HG02759 (cell line): ENCODE results near the gene WBP2NL.
"Not testable (repeated sequence)": the region's sequence is repeated elsewhere in the genome, so short reads cannot be mapped to it uniquely, and the experiment has no call there.

Source experiments
- ATAC-seq: cut with Tn5 transposase; IDR thresholded peaks from one replicate; pipeline ENCODE4 v1.9.1; 2021; ENCODE audit warnings: mild to moderate bottlenecking, moderate library complexity; ENCODE audit not compliant: unreplicated experiment

The WBP2NL gene, protein sequence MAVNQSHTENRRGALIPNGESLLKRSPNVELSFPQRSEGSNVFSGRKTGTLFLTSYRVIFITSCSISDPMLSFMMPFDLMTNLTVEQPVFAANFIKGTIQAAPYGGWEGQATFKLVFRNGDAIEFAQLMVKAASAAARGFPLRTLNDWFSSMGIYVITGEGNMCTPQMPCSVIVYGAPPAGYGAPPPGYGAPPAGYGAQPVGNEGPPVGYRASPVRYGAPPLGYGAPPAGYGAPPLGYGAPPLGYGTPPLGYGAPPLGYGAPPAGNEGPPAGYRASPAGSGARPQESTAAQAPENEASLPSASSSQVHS

GRCh38 chr22:41998361-41999261, at the start of gene WBP2NL:
TSS of gene WBP2NL (plus strand) at chr22:41998788. CDS start at chr22:41998819, 31 bp downstream.
- peak; percentile 83 for ATAC-seq

GRCh38 chr22:41948928-41949296, 49.7 kb upstream of the WBP2NL start:
- not testable (repeated sequence) for ATAC-seq

DNA sequence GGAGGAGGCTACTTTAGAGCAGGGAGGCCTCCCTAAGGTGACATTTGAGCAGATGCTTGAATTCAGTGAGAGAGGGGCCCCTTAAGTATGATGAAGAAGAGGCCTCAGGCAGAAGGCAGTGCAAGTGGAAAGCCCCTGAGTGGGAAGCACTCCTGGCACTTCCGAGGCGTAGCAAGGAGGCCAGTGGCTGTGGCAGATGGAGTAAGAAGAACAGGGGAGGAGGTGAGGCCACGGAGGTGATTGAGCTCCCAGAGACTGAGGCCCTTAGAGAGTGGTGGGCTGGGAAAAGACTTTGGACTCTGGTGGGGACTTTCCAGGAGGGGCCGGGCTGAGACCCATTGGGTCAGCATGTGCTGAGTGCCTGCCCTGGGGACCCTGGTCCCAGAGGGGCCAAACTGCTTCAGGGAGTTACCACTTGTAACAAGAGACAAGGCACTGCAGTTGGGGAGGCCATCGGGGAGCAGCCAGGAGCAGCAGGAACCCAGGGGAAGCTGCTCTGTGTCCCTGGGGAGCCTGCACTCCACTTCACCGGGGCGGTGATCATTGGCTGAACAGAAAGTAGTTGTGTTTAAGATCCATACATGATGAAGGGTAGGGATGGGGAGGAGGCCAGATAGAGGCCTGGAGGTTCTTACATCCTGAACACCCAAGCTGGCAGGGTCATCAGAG, 49.2 kb upstream of the WBP2NL start:
- no peak for ATAC-seq

- no peak for ATAC-seq
These were observed 46.6 kb upstream of the WBP2NL start, which contains the start of gene SMIM45 for GRCh38 chr22:41951898-41952474. TSS of gene SMIM45 (plus strand) at chr22:41952150.

- ATAC-seq = no peak
These were observed 45.9 kb upstream of the WBP2NL start for GRCh38 chr22:41952713-41953112.

DNA sequence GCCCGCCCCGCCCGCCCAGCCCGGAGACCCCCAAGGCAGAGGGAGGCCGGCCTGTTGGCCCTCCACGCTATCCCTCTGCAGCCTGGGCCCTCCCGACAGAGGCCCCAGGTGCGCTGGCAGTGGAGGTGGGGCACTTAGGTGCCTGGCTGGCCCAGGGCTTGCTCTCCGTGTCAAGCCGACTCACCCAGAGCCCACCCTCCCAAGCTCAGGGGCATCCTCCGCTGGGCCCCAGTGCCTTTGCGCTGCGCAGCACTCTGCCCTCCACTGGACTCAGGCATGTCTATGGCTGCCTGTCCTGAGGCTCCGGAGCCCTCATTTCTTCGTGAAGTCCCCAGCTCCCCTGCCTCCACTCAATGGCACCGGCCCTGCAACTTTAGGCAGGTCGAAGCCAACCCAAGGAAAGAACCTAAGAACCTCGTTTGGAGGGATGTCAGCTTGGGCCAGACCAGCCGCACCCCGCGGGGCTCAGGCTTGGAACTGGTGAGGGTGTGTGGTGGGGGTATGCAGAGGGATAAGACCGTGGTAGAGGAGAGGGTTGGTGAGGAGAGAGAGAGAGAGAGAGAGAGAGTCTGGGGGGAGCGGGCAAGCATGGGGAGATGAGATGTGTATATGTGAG, 40.5 kb upstream of the WBP2NL start:
- ATAC-seq = no peak

DNA sequence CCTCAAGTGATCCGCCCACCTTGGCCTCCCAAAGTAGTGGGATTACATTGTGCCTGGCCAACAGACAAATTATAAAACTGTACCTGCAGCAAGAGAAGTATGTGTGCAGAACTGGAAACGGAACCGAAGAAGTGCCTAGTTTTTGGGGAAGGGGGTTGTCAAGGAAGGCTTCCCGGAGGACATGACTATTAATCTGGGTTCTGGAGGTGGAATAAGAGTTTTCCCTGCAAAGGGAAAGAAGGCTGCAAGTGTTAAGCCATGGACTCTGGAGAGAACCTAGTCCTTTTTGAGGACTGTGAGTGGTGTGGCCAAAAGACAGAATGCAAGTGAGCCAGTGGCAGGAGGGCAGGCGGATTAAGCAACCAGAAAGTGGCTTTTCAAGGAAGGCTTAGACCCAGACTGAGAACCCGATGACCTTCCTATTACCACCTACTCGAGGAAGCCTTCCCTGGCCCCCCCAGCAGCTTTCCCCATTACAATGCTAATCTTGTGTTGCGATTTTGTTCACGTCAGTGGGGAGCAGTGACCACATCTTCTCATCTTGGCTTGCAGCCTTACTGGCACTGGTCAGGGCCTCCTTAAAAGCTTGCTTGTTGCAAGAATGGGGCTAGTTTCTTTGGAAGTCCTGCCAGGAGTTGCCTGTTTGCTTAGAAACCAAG, 35.0 kb upstream of the WBP2NL start:
- ATAC-seq = no peak

DNA sequence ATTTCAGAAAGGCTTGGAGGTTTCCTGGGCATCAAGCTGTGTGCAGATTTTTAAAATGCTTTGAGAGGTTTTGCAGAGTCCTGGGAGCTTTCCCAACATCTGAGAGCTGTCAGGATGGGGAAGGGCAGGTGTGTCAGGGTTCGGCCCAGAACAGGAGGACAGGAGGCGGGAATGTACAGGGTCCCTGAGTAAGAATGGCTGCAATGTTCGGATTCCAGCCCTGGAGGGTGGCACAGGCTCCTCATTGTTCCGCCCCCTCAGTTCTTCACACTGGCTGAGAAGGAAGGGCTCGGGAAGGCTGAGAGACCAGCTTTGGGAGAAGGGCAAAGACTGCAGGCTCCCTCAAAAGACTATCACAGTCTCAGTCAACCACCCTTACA, 34.5 kb upstream of the WBP2NL start:
- no peak for ATAC-seq

- ATAC-seq = no peak
These were observed 32.4 kb upstream of the WBP2NL start for GRCh38 chr22:41966225-41966606.

DNA sequence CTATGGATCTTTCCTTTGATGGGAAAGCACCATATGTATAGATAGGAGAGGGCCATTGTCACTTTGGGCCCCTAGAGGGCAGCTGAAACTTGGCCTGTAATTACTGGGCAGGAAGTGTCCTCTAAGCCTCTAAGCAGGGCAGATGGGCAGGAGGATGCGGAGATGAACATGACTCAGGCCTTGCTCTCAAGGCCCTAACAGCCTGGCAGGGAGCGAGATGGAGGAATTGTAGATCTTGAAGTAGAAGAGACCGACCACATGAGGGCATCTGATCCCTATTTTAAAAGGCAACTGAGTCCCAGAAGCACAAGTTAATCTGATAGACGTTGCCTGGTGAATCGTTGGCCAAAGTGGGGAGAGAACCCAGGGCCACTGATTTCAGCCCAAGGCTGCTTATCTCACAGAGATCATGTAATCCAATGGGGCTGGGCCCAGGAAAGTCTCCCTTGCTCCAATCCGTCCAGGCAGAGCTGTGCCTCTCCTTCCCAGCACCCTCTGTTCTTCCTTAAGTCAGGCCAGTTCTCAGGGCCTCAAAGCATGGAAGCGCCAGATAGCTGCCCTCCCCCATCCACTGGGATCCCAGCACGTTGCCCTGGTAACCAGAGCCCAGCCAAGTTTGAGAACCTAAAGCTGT, 31.9 kb upstream of the WBP2NL start:
- ATAC-seq = no peak

DNA sequence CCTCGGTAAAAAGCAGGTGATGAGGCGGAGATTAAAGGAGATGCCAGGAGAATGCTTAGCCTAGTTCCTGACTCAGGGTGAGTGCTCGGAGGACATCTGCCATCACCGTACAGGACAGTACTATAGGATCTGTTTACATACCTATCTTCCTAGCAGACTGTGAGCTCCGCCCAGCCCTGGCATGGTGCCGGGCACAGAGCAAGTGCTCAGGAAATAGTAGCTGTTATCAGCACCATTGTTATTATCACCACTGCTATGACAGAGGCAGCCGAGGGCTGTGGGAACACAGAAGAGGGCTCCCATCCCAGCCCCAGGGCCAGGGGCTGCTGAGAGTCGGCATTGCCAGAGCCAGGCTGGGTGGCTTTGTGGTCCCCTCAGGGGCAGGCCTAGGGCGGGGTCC, 30.0 kb upstream of the WBP2NL start:
- no peak for ATAC-seq

DNA sequence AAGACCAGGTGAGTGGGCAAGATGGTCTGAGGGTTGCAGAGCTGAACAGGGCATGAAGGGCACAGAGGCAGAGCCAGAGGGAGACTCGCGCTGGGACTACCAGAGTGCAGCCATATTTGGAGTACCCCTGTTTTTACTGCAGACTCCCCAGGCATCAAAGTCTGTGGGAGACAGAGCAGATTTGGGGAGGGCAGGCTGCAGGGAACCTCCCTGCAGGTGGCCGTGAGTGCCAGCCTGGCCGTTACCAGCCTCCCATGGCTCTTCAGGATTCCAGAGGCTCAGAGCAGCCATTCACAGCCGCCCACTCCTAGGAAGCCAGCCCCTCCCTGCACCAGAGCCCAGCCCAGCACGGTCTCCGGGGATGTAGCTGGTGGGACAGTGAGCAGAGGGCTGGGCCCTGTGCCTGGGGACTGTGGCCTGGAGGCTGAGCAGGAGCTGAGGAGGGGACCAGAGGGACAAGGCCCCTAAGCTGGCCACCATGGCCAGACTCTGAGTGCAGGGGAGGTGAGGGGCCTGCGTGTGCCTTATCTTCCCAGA, 29.4 kb upstream of the WBP2NL start, which contains the start of gene SEPTIN3:
TSS of gene SEPTIN3 (plus strand) at position 334 of the 537 bp plus-strand sequence. CDS start 2,050 bp downstream, outside the sequence.
- no peak for ATAC-seq

- no peak for ATAC-seq
These were observed 28.0 kb upstream of the WBP2NL start for GRCh38 chr22:41970601-41971000.

GRCh38 chr22:41971431-41971830, 27.2 kb upstream of the WBP2NL start:
- no peak for ATAC-seq

DNA sequence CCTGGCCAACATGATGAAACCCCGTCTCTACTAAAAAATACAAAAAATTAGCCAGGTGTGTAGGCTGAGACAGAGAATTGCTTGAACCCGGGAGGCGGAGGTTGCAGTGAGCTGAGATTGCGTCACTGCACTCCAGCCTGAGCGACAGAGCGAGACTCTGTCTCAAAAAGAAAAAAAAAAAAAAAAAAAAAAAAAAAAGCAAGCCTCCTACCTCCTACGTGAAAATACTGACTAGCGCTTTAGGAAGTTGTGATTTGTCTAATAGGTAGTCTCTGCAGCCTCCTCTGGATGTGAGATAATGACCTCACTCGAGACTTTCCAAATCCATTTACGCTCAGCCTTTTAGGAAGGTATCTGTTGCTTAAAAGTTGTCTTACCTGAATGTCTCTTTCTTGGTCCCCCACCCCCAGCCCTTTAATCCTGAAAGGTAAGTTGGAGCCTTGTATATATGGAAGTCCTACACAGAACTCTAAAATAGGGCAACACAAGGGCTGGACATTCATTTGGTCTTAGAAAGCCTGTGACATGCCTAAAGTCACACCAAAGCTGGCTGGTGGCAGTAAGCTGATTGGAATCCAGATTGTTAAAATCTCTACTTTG, 23.8 kb upstream of the WBP2NL start:
- ATAC-seq = no peak

DNA sequence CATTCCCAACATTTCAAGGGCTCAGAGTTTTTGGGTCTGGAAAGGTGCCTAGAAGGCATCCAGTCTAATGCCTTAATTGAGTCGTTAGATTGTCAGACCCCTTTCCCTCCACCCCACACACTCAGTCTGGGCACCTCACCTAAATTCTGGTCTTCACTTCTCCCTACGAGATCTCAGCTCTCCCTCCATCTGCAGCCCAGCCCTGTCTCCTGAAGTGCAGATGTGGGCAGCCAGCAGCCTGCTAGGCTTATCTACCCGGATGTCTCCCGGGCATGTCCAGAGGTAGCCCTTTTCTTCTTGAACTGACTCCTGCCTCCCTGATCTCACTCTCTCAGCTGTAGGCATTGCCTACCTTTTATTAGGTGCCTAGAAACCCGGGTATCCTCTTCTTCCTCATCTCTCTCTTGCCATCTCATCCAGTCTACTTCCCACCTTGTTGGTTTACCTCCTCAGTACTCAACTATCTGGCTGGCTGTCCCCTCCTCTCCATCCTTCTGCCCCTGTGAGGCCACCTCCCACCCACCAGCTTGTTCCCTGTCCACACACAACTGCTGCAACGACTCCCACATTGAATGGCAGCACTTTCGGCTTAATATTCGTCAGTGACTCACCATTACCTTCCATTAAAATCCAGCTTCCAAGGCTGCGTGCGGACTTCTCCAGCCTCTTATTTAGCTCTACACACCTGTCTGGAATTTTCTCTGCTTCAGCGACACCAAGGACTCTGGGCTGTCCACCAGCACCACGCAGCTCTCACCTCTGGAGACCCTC, 23.1 kb upstream of the WBP2NL start:
- no peak for ATAC-seq

- no peak for ATAC-seq
These were observed 22.3 kb upstream of the WBP2NL start for GRCh38 chr22:41976070-41976901.
